Epithelial cell of proximal tubule (primary cell): ENCODE results near the gene MFAP3L. TPM values are rescaled to one million over a fixed set of nuclear protein-coding genes. Genes with fewer than 3 reads are reported as not detected.
A peak's percentile ranks its signal among the peaks of the same experiment; 100 is the strongest.

Experiments
- DNase-seq: peaks from one replicate; pipeline ENCODE4 v3.0.0-alpha.2; 2011; ENCODE audit warnings: low read depth
- H3K4me3 ChIP-seq: 2 replicates; pipeline ENCODE4 v1.5.1; 2011; ENCODE audit warnings: low read depth, mild to moderate bottlenecking, low read length
- CTCF ChIP-seq: conservative IDR thresholded peaks from 2 replicates; pipeline ENCODE4 v1.5.1; 2012; ENCODE audit warnings: low read depth, mild to moderate bottlenecking, low read length
- total RNA-seq: library from RNA; depleted of rRNA; stranded (reverse); fragments of >200 nt; gene quantifications from 2 replicates; pipeline ENCODE4 v1.2.3, GENCODE V29; 2015

MFAP3L gene
- total RNA-seq, result 8.7 and 10.2 TPM in 2 replicates

DNA sequence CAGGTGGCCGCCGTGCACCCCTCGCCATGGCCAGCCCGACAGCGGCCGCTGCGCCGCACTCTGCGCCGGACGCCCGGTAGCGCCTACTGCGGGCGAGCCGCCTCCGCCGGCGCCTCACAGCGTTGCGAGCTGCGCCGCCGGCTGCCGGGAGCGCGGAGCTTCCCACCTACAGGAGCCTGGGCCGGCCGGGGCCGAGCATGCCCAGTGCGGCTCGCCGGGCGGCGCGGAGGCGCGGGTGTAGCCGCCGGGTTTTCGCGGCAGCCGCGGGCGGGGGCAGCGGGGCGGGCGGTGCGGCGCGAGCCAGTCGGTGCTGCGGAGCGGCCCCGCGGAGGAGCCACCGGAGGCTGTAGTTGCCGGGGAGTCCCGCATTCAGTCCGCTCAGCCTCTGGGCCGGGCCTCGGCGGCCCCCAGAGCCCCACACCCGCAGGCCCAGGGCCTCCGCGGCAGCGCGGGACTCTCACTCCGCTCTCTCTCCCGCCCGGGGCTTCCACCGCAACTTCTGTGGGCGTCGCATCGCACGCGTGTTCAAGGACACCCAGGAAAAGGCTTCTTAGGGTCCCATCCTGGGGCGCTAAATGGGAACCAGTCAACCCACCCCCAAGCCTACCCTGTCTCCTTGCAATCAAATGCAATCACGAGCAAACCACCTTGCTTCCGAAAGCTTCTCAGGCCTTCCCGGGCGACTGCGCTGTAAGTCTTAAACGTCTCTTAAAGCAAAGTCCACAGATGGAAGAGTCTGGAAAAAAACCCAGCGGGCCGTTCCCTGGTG is at the start of gene MFAP3L:
TSS of gene MFAP3L (minus strand) at position 143 of the 769 bp plus-strand sequence. CDS start 20,518 bp downstream, outside the sequence.
- no peak for TF ChIP-seq CTCF
- DNase-seq, result no peak
- peak within 1 kb of the TSS; percentile 84 for H3K4me3 ChIP-seq

DNA sequence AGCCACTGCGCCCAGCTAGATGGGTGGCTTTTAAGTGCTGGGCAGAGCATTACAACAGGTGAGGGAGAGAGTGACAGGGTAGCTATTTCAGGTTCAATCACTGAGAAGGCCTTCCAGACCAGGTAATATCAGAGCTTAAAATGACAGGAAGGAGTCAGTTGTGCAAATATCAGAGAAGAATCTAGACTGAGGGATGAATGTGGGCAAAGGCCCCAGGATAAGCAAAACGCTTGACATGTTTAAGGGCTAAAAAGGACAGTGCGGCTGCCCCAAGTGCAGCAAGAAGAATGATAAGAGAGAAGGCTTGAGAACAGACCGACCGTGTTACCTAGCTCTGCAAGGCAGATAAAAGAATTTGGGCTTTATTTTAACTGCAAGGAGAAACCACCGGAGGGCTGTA is 45.0 kb upstream of the MFAP3L start:
- no peak overlapping the region for H3K4me3 ChIP-seq
- TF ChIP-seq CTCF, result no peak
- no peak for DNase-seq

GRCh38 chr4:170068438-170069128 is 42.4 kb upstream of the MFAP3L start:
- TF ChIP-seq CTCF, result no peak
- DNase-seq, result no peak
- no peak overlapping the region for H3K4me3 ChIP-seq

DNA sequence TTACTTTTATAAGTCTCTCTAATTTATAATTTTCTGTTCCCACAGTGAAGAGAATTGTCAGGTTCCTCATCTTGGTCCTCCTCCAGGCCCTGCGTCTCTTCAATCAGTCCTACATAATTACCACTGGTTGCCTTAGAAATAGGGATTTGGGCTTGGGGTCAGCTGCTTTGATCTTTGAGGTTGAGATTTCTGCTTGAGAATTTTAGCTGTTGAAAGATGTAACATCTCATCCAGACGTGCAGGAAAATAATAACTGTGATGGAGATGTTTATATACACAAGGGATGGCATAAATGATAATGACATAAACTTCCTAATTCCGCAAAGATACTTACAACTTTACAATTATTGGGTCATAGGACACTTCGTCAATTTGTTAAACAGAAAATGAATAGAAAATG is 33.2 kb upstream of the MFAP3L start:
- no peak overlapping the region for H3K4me3 ChIP-seq
- DNase-seq, result no peak
- TF ChIP-seq CTCF, result no peak

DNA sequence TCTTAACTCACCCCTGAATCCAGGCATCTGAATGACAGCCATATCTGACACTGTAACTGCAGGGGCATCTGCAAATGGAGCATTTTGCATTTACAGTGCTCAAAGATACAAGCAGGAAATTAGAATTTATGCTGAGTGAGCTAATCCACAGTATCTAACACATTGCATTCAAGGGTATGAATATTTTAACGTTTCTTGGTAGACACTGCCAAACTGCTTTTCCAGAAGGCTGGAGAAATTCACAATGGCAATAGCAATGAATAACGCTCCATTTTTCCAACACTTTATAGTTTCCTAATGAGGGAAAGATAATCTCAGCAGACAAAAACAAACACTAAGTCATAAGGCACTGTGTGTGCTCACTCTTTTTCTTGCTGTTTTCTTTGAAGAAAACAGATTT is 32.6 kb upstream of the MFAP3L start:
- TF ChIP-seq CTCF, result no peak
- DNase-seq, result no peak
- H3K4me3 ChIP-seq, result no peak overlapping the region

DNA sequence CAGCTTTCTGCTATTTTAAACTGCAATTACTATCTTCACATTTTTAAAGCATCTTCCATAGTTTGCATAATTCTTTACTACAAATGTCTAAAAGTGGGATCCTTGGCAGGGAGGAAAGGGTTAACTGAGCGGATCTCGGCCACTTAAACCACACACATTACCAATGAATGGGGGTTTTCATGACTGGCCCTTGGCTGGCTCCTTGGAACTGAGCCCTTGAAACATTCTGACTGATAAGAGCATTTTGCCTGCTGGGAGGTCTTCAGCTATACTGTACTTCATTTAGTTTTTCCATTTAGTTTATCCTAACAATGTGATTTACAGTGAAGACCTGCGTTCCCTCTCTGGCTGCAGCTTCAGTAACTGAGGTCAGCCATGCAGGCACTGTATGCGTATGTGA is 31.7 kb upstream of the MFAP3L start:
- no peak for TF ChIP-seq CTCF
- DNase-seq, result no peak
- no peak overlapping the region for H3K4me3 ChIP-seq

DNA sequence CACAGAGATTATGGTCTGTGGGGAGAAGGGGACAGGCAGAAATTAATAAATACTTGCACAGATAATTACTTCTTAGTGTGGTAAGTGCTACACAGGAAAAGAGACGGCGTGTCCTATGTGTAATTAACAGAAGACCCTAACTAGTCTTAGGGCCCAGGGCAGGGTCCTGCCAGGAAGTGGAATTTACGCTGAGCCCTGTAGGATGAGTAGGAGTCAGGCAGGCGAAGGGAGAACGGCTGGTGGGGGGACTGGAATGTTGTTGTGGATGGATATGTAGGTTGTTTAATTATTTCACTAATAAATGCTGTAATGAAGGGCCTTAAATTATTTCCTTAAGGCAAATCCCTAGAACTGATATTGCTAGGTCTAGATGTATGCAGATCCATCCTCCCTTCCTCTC is 26.7 kb upstream of the MFAP3L start:
- DNase-seq, result no peak
- no peak overlapping the region for H3K4me3 ChIP-seq
- TF ChIP-seq CTCF, result no peak
